Gastrocnemius medialis (tissue), 4 donors: Measurements from ENCODE around the gene USP32.

Experiments used
- POLR2A ChIP-seq, 2 donors: fragments of 450-650 bp; IDR thresholded peaks; one replicate each; pipeline ENCODE4 v1.6.1; 2017; ENCODE audit warnings: antibody characterized with exemption in 2 of 2, mild to moderate bottlenecking in 2 of 2, moderate library complexity in 2 of 2
- TF ChIP-seq, protein P1 (sequence below), 5 experiments: fragments of 450-650 bp in 3 of 5; fragments of 200-600 bp in 2 of 5; sonication (generic) in 2 of 5; IDR thresholded peaks in 4 of 5; conservative IDR thresholded peaks in 1 of 5; 1 replicate in 4 of 5; 2 replicates in 1 of 5; pipeline ENCODE4 v1.5.1; 2016 to 2019; ENCODE audit warnings: antibody characterized with exemption in 5 of 5, mild to moderate bottlenecking in 3 of 5, moderate library complexity in 3 of 5

DNA sequence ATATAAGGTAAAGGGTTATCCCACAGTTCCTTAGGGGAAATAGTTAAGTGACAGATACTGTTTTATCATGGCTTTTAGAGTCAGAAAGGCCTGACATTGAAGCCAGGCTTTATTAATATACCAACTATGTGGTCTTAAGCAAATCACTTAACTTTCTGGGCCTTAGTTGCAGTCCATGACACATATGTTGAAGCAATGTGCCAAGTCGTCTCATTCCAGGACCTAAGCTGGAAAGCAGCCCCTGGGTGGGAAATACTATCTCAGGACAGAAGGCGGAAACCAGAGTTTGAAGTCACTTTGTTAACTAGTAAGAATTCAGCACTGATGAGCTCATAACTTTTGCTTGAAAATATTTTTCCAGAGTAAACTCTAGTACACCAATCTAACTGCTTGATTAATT, 80.0 kb downstream of the USP32 start:
- TF ChIP-seq POLR2A (IDR thresholded peaks at IDR 0.05) = no peak
- TF ChIP-seq, protein P1, sequence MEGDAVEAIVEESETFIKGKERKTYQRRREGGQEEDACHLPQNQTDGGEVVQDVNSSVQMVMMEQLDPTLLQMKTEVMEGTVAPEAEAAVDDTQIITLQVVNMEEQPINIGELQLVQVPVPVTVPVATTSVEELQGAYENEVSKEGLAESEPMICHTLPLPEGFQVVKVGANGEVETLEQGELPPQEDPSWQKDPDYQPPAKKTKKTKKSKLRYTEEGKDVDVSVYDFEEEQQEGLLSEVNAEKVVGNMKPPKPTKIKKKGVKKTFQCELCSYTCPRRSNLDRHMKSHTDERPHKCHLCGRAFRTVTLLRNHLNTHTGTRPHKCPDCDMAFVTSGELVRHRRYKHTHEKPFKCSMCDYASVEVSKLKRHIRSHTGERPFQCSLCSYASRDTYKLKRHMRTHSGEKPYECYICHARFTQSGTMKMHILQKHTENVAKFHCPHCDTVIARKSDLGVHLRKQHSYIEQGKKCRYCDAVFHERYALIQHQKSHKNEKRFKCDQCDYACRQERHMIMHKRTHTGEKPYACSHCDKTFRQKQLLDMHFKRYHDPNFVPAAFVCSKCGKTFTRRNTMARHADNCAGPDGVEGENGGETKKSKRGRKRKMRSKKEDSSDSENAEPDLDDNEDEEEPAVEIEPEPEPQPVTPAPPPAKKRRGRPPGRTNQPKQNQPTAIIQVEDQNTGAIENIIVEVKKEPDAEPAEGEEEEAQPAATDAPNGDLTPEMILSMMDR (IDR thresholded peaks at IDR 0.05 in 4 of 5, conservative IDR thresholded peaks at IDR 0.05 in 1 of 5) = no peak
